HG03045 (cell line): ENCODE measurements around the gene KPNA2.
"Not testable (repeated sequence)": the region's sequence is repeated elsewhere in the genome, so short reads cannot be mapped to it uniquely, and the experiment has no call there.

Source experiments
- ATAC-seq: cut with Tn5 transposase; IDR thresholded peaks from one replicate; pipeline ENCODE4 v1.9.1; 2021; ENCODE audit warnings: mild to moderate bottlenecking, moderate library complexity; ENCODE audit not compliant: unreplicated experiment

KPNA2 gene

GRCh38 chr17:68035523-68036303, at the start of gene KPNA2:
TSS of gene KPNA2 (plus strand) at chr17:68035735. CDS start at chr17:68037133, 1,398 bp downstream.
- peak; percentile 93 for ATAC-seq

- no peak for ATAC-seq
These were observed 44.6 kb upstream of the KPNA2 start for GRCh38 chr17:67990909-67991308.

- ATAC-seq = peak; percentile 2
These were observed 42.9 kb upstream of the KPNA2 start for GRCh38 chr17:67992548-67993152.

GRCh38 chr17:67993153-67993997, 42.2 kb upstream of the KPNA2 start:
- peak; percentile 75 for ATAC-seq

- no peak for ATAC-seq
These were observed 41.6 kb upstream of the KPNA2 start for GRCh38 chr17:67993998-67994361.

- no peak for ATAC-seq
These were observed 40.5 kb upstream of the KPNA2 start for GRCh38 chr17:67994817-67995569.

GRCh38 chr17:67995570-67996263, 39.8 kb upstream of the KPNA2 start:
- no peak for ATAC-seq

- ATAC-seq = not testable (repeated sequence)
These were observed 39.0 kb upstream of the KPNA2 start, which contains the start of gene C17orf58 for GRCh38 chr17:67996301-67997171. TSS of gene C17orf58 (minus strand) at chr17:67996469. CDS start at chr17:67996198, 271 bp downstream.

- ATAC-seq = no peak
These were observed 37.1 kb upstream of the KPNA2 start for GRCh38 chr17:67998466-67998865.

GRCh38 chr17:67999291-67999911, 36.1 kb upstream of the KPNA2 start:
- ATAC-seq = no peak

- ATAC-seq = no peak
These were observed 31.3 kb upstream of the KPNA2 start for GRCh38 chr17:68004201-68004600.

GRCh38 chr17:68006797-68007196, 28.7 kb upstream of the KPNA2 start:
- no peak for ATAC-seq

GRCh38 chr17:68011199-68011665, 24.3 kb upstream of the KPNA2 start:
- ATAC-seq = no peak

- no peak for ATAC-seq
These were observed 22.1 kb upstream of the KPNA2 start for GRCh38 chr17:68013385-68013784.

GRCh38 chr17:68015081-68015723, 20.3 kb upstream of the KPNA2 start:
- no peak for ATAC-seq

- ATAC-seq = no peak
These were observed 18.7 kb upstream of the KPNA2 start for GRCh38 chr17:68016838-68017237.

- ATAC-seq = not testable (repeated sequence)
These were observed 17.0 kb upstream of the KPNA2 start for GRCh38 chr17:68018493-68018892.

- ATAC-seq = no peak
These were observed 16.2 kb upstream of the KPNA2 start for GRCh38 chr17:68019336-68019674.
